Ovary (tissue), 3 donors: ENCODE results near the gene USP30.

Source experiments
- CTCF ChIP-seq, 3 donors: fragments of 450-650 bp in 2 of 3; fragments of 200-600 bp in 1 of 3; IDR thresholded peaks; one replicate each; pipeline versions ENCODE4 v1.5.1 to v1.8.0; 2016 to 2022; ENCODE audit warnings: antibody characterized with exemption in 3 of 3, mild to moderate bottlenecking in 1 of 3
- EP300 ChIP-seq: sonication (generic); formaldehyde crosslinking; IDR thresholded peaks from one replicate; pipeline ENCODE4 v1.6.1; 2017; ENCODE audit warnings: antibody characterized with exemption
- POLR2A ChIP-seq: fragments of 450-650 bp; IDR thresholded peaks from one replicate; pipeline ENCODE4 v1.6.1; 2017; ENCODE audit warnings: antibody characterized with exemption, mild to moderate bottlenecking, moderate library complexity
- donor health status: DM: no; HTN: no; CAD: no.

GRCh38 chr12:109126784-109127183 lies 74.4 kb downstream of the USP30 start:
- TF ChIP-seq POLR2A (no peak), CTCF (IDR thresholded peaks at IDR 0.05) (no peak), EP300 (no peak)
